Measurements from ENCODE around the gene SHISA5. TPM values are rescaled to one million over a fixed set of nuclear protein-coding genes. Genes with fewer than 3 reads are reported as not detected.

The SHISA5 gene
- total and polyA plus RNA-seq, 2 donors (not counting 1 experiment from before 2014, with no cell fraction given), result 147 to 183 TPM

DNA sequence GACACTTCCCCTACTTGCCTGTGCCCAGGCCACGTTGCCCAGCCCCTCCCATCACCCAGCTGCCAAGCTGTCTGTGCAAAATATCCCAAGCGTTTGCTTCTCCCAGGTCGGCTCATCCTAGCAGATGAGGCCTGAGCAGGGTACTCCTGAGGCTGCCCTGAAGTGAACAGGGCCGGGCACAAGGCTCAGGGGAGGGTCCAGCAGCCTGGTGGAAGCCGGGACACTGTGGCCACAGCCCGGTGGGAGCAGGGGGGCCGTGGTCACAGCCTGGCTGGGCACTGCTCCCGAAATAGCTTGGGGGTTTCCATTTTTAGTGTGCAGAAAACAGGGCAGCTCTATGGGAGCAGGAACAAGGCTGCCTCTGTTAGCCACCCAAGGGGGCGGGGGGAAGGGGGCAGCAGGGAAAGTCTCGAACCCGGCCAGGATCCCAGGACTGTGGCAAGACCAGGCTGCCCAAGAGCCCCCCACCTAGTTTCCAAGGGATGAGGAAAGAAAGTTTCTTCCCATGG lies 77.5 kb downstream of the SHISA5 start:
- Histone ChIP-seq H3K9ac (ENCODE audit: low read length) (no peak overlapping the region), H3K36me3 (replicated peaks in 1 of 2; ENCODE audit: control extremely low read depth in 1 of 2, control insufficient read depth in 1 of 2, extremely low read depth in 1 of 2, insufficient read depth in 2 of 2, low read length in 1 of 2) (no peaks in the 10 kb centered on the region), H3K9me3 (ENCODE audit: control extremely low read depth in 1 of 3, control insufficient read depth in 2 of 3, insufficient read depth in 1 of 3, low read length in 2 of 3) (peaks cover 0 to 3% (median 0%) of the 10 kb centered on the region in 3 donors), H3K27ac (ENCODE audit: low read length in 2 of 2) (no peak overlapping the region), H3K4me1 (ENCODE audit: control insufficient read depth in 2 of 2, insufficient read depth in 2 of 2, low read length in 2 of 2) (peaks cover 6 to 9% of the 10 kb centered on the region in 2 donors), H2AFZ (ENCODE audit: insufficient read depth, low read depth, low read length, poor library complexity, severe bottlenecking) (no peak overlapping the region), H4K20me1 (ENCODE audit: control insufficient read depth, insufficient read depth, low read length, poor library complexity, severe bottlenecking) (no peaks in the 10 kb centered on the region), H3K79me2 (ENCODE audit: control insufficient read depth, insufficient read depth, low read length) (no peaks in the 10 kb centered on the region), H3K27me3 (replicated peaks in 1 of 4; ENCODE audit: control extremely low read depth in 1 of 4, control insufficient read depth in 3 of 4, insufficient read depth in 4 of 4, low read length in 3 of 4) (peaks cover 0 to 9% (median 3%) of the 10 kb centered on the region in 4 experiments), H3K4me2 (replicated peaks; ENCODE audit: low read depth, low read length, poor library complexity, severe bottlenecking) (no peak overlapping the region), H3K4me3 (ENCODE audit: control extremely low read depth in 1 of 5, extremely low read depth in 1 of 5, insufficient read depth in 1 of 5, low read depth in 2 of 5, low read length in 4 of 5) (no peak overlapping the region)
- ChIA-PET CTCF (interaction anchor here (1.5 kb wide), 1 partner anchor 10 kb away, joined by 7 read pairs; no protein-coding TSS in a partner anchor), POLR2A (no interaction called here)
- no peak for DNase-seq
- Mint-ChIP-seq H3K9me3 (ENCODE audit: insufficient read depth) (no peaks in the 10 kb centered on the region), H3K4me1 (peaks cover 12% of the 10 kb centered on the region), H3K27ac (no peak overlapping the region), H3K27me3 (peaks cover 16% of the 10 kb centered on the region), H3K4me3 (no peak overlapping the region)
- WGBS (ENCODE audit: insufficient coverage), result 82% methylated on average over 11 of the region's 11 CpGs
- intact Hi-C loops (cut with micrococcal nuclease), result no loop called here
- ATAC-seq (ENCODE audit: low read depth), result no peak
- no peak for TF ChIP-seq EZH2 (IDR thresholded peaks at IDR 0.05; ENCODE audit: borderline replicate concordance, insufficient read depth, low read depth, low read length, poor library complexity, severe bottlenecking)
- TF ChIP-seq, protein P1, sequence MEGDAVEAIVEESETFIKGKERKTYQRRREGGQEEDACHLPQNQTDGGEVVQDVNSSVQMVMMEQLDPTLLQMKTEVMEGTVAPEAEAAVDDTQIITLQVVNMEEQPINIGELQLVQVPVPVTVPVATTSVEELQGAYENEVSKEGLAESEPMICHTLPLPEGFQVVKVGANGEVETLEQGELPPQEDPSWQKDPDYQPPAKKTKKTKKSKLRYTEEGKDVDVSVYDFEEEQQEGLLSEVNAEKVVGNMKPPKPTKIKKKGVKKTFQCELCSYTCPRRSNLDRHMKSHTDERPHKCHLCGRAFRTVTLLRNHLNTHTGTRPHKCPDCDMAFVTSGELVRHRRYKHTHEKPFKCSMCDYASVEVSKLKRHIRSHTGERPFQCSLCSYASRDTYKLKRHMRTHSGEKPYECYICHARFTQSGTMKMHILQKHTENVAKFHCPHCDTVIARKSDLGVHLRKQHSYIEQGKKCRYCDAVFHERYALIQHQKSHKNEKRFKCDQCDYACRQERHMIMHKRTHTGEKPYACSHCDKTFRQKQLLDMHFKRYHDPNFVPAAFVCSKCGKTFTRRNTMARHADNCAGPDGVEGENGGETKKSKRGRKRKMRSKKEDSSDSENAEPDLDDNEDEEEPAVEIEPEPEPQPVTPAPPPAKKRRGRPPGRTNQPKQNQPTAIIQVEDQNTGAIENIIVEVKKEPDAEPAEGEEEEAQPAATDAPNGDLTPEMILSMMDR (IDR thresholded peaks at IDR 0.05), result no peak

DNA sequence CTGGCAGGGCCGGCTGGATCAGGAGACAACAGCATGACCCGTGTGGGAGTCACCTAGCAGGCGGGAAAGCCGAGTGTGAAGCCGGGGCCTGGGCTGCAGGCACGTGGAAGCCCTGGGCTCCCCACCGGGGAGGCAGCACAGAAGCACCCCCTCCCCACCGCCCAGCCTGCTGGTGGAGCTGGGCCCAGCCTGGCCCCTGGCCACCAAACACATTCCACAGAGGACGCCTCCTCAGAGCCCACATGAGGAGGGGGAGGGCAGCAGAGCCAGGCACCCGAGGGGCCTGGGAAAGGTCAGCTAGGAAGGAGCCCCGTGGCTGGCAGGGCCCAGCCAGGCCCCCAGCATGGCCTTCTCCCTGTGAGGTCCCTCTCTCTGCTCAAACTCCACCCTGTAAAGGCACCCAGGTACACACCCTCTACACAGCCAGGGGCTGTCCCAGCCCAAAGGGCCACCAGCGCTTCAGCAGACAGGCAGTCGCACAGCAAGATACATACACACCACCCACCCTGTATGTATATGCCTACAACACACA lies 78.6 kb downstream of the SHISA5 start:
- Mint-ChIP-seq H3K4me3 (no peak overlapping the region), H3K9me3 (ENCODE audit: insufficient read depth) (no peaks in the 10 kb centered on the region), H3K27me3 (peaks cover 16% of the 10 kb centered on the region), H3K4me1 (peaks cover 9% of the 10 kb centered on the region), H3K27ac (no peak overlapping the region)
- Histone ChIP-seq H3K4me3 (ENCODE audit: control extremely low read depth in 1 of 5, extremely low read depth in 1 of 5, insufficient read depth in 1 of 5, low read depth in 2 of 5, low read length in 4 of 5) (no peak overlapping the region), H3K9me3 (ENCODE audit: control extremely low read depth in 1 of 3, control insufficient read depth in 2 of 3, insufficient read depth in 1 of 3, low read length in 2 of 3) (peaks cover 0 to 3% (median 0%) of the 10 kb centered on the region in 3 donors), H3K27ac (ENCODE audit: low read length in 2 of 2) (no peak overlapping the region), H3K27me3 (replicated peaks in 1 of 4; ENCODE audit: control extremely low read depth in 1 of 4, control insufficient read depth in 3 of 4, insufficient read depth in 4 of 4, low read length in 3 of 4) (peaks cover 0 to 9% (median 3%) of the 10 kb centered on the region in 4 experiments), H3K4me1 (ENCODE audit: control insufficient read depth in 2 of 2, insufficient read depth in 2 of 2, low read length in 2 of 2) (peaks cover 6 to 9% of the 10 kb centered on the region in 2 donors), H3K36me3 (replicated peaks in 1 of 2; ENCODE audit: control extremely low read depth in 1 of 2, control insufficient read depth in 1 of 2, extremely low read depth in 1 of 2, insufficient read depth in 2 of 2, low read length in 1 of 2) (no peaks in the 10 kb centered on the region), H3K79me2 (ENCODE audit: control insufficient read depth, insufficient read depth, low read length) (no peaks in the 10 kb centered on the region), H4K20me1 (ENCODE audit: control insufficient read depth, insufficient read depth, low read length, poor library complexity, severe bottlenecking) (no peaks in the 10 kb centered on the region), H2AFZ (ENCODE audit: insufficient read depth, low read depth, low read length, poor library complexity, severe bottlenecking) (no peak overlapping the region), H3K9ac (ENCODE audit: low read length) (no peak overlapping the region), H3K4me2 (replicated peaks; ENCODE audit: low read depth, low read length, poor library complexity, severe bottlenecking) (no peak overlapping the region)
- ATAC-seq (ENCODE audit: low read depth), result no peak
- ChIA-PET CTCF (interaction anchor here (1.5 to 2.3 kb wide), 2 partner anchors 11 to 24 kb away, joined by 7 to 9 read pairs; no protein-coding TSS in a partner anchor), POLR2A (no interaction called here)
- 95% methylated on average over 12 of the region's 13 CpGs for WGBS (ENCODE audit: insufficient coverage)
- no peak for TF ChIP-seq EZH2 (IDR thresholded peaks at IDR 0.05; ENCODE audit: borderline replicate concordance, insufficient read depth, low read depth, low read length, poor library complexity, severe bottlenecking)
- TF ChIP-seq, protein P1 (IDR thresholded peaks at IDR 0.05), result no peak
- intact Hi-C loops (cut with micrococcal nuclease), result no loop called here
- no peak for DNase-seq

All from B cell (primary cell).